HG02588 (cell line): ENCODE measurements around the gene ELFN2.
"Not testable (repeated sequence)": the region's sequence is repeated elsewhere in the genome, so short reads cannot be mapped to it uniquely, and the experiment has no call there.

Experiments
- ATAC-seq: cut with Tn5 transposase; IDR thresholded peaks from one replicate; pipeline ENCODE4 v1.9.1; 2021; ENCODE audit warnings: mild to moderate bottlenecking, moderate library complexity; ENCODE audit not compliant: unreplicated experiment

ELFN2 gene

DNA sequence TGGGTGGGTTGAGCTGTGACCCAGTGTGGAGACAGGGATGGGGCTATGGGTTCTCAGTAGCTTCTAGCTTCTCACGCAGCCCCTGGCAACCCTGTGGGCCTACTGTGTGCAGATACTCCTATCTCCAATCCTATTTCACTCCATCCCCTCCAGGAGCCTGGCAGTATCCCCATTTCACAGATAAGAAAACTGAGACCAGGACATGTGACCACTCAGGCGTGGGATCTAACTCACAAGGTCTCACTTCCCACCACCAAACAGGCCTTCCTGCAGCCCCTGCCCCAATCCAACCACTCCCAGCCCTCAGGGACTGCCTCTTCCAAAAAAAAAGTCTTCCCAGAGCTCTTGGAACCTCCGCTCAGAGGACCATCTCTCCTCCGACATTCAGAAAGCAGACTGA, 15.6 kb downstream of the ELFN2 start:
- no peak for ATAC-seq

- no peak for ATAC-seq
Measured at GRCh38 chr22:37410174-37411055, 16.9 kb downstream of the ELFN2 start.

DNA sequence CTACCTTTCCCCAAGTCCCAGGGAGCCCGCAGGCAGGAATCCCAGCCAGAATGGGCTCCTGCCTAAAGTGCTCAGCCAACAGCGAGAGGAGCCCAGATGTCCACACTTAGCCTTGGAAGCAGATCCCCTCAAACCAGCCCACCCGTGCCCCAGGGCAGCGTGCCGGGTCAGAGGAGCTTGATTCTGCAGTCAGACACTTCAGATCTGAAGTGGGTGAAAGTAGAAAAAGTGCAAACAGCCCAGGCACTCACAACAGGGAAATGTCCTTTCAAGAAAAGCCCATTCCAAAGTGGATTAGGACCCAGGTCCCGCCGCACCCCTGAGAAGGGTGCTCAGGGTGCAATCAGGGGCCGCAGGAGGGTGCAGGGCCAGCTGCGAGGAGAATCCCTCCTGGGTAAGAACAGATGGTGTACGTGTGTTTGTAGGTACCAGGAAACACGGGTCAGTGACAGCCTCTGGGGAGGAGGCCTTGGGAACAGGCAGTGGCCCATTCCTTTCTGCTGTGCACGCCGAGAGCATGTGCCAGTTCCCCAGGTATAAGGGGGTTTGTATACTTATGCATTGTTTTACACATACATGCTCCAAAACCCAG, 17.7 kb downstream of the ELFN2 start:
- ATAC-seq = no peak

DNA sequence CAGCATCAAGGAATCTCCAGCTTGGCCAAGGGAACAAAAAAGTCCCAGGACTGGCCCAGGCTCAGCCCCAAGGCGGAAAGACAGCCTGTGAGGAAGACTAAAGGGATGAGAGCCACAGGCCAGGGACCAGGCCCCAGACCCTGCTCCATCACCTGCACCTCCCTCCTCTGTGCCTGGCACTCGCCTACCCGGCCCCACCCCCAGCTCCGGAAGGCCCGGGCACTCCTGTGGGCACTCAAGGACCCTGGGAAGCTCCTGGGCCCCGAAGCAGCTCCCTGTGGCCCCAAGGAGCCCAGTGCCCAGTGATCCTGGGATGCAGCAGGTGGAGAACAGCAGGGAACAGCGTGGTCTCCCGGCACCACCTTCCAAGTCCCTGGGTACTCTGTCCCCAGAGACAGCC, 18.2 kb downstream of the ELFN2 start:
- ATAC-seq = no peak

- no peak for ATAC-seq
Measured at GRCh38 chr22:37407856-37408255, 19.4 kb downstream of the ELFN2 start.

- no peak for ATAC-seq
Measured at GRCh38 chr22:37406441-37407235, 20.6 kb downstream of the ELFN2 start.

DNA sequence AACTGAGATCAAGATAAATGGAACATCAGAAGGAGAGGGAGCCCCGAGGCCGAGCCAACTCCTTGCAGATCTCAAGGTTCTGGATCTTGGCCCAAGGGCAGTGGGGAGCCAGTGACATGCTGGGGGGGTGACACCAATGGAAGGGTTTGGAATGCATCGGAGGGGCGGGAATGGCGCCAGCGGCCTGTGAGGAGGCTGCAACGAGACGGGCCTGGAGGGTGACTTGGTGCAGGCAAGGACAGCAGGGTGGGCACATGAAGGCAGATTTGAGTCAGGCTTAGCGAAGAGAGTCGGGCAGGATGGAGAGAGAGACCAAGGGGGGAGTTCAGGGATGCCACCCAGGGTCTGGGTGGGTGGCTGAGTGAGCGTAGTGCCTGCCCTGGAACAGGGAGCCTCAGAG, 23.2 kb downstream of the ELFN2 start:
- ATAC-seq = no peak

DNA sequence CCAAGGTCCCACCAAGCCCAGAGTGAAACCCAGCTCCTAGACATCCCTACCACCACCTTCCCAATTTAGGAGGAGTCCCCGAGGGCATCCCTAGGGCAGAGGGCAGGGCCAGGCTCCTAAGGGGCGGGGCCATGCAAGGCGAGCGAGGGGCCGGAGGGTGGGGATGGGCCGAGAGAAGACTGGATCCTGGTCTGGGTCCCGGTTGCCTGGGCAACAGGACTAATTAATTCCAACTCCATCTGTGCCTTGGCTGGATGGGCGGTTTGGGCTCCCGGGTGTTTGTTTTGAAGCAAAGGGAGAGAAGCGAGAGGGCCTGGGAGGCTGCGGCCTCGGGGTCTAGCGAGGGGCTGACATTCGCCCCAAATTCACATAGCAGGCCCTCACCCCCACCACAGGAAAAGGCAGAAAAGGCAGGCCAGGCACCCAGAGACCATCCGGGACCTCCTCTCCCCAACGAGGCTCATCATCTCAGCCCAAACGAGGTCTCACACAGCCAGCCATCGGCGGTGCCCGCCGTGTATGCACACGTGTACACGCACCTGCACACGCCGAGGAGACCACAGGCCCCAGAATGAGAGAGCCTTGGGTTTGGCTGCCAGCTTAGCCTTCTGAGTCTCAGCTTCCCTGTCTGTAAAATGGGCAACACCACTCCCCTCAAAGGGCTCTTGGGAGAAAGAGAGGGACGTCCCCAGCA, 23.9 kb downstream of the ELFN2 start:
- no peak for ATAC-seq

- no peak for ATAC-seq
Measured at GRCh38 chr22:37402184-37402506, 25.1 kb downstream of the ELFN2 start.

DNA sequence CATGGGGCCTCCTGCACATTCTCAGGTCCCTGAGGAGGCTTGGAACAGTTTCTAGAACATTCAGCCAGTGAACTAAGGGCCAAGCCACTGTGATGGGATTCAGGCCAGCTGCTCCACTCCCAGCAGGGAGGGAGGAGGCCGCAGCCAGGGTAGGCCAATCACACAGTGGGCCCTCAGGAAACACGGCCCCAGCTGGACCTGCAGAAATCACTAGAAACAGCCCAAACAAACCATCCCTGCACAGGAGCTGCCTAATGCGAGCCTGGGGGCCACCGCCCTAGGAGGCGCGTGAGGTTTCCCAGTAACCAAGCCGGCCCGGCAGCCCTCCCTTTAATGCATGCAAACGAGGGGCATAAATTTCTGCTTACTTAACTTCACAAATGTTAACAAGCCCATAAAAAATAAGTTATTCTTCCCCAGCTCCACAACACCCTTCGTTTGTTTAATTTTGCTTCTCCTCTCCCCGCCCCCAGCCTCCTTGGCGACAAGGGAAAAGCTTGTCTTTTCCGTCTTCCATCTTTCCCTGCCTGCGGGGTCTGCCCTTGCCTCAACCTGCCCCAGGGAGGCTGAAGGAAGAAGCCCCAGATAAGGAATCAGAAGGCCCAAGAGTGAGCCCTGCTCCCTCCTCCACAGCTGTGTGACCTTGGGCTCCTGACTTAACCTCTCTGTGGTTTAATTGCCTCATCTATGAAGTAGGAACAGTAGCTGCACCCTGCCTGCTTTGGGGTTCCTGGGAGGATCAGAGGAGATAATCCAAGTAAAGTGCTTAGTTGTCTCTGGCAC, 25.7 kb downstream of the ELFN2 start:
- ATAC-seq = no peak

- ATAC-seq = no peak
Measured at GRCh38 chr22:37400719-37401118, 26.6 kb downstream of the ELFN2 start.

- ATAC-seq = not testable (repeated sequence)
Measured at GRCh38 chr22:37399457-37399856, 27.8 kb downstream of the ELFN2 start.

GRCh38 chr22:37397226-37397625, 30.1 kb downstream of the ELFN2 start:
- ATAC-seq = no peak

DNA sequence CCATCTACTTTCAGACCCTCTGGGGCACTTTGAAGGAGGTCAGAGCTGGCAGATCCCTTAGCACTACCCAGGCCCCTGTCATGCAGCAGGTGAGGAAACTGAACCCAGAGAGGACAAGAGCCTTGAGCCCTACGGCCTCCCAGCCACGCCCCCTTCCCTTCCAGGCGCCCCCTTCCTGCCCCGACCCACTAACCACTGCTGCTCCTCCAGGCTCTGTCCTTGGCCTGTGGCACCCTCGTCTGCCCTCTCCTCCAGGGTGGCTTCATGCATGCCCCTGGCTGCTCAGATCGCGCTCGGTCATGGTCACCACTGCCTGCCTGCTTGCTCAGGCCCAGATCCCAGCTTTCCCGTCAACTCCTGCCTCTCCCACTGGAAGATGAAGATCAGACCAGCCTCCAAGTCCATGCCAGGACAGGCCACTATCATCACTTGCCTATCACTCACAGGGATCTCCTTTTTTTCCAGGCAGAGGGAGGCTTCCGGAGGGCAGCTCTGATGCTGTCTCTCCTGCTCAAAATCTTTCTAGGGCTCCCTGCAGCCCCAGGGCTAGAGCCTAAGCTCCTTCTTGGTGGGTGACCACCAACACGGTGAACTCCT, 30.7 kb downstream of the ELFN2 start:
- no peak for ATAC-seq

DNA sequence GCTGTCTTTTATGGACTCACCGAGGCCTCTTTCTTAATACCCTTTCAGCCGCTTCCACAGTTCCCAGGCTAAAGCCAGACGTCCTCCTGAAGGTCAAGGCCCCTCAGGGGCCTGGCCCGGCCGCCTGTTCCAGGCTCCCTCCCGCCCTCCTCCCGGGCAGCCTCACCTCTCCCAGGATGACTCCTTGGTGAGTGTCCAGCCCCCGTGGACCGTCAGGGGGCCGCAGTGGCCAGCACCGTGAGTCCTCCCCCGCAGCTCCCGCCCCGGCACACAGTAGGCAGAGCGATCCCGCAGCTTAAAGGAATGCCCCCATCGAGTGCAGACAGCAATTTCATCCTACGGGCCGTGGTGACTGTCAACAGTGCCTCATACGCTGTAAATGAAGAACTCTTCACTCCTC, 32.9 kb downstream of the ELFN2 start:
- ATAC-seq = no peak

DNA sequence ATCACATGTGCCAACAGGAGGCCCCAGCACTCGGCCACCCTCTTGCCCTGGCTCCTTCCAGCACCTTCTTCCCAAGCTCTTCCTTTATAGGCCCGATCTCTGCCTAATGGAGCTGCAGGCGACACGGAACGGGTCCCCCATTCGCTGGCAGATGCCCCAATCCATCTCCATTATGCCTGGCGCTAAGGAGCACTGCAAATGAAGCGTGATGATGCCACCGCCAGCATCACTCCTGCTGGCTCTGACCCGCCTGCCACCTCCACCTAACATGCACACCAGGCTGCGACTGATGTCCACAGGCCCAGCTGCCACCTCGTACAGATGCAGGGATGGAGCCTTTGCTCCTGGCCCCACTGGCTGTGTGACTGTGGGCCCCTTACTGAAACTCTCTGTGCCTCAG, 33.5 kb downstream of the ELFN2 start:
- no peak for ATAC-seq

- ATAC-seq = no peak
Measured at GRCh38 chr22:37392721-37393328, 34.5 kb downstream of the ELFN2 start.

- no peak for ATAC-seq
Measured at GRCh38 chr22:37391702-37392101, 35.6 kb downstream of the ELFN2 start.

DNA sequence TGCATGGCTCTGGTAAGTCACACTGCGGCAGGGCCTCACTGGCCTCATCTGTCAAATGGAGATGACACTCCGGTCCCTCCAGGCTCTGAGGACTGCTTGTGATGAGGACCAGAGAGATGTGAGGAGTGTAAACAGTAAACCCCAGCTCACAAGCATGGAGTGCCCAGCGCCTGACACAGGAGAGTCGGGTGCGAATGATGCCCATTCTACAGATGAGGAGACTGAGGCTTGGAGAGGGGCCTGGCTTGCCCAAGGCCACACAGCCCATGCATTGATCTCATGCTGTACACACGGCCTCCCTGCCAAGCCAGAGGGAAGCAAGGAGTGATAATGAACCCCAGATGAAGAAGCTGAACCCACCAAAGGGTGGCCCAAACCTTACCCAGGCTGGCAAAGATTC, 37.2 kb downstream of the ELFN2 start:
- ATAC-seq = no peak

- no peak for ATAC-seq
Measured at GRCh38 chr22:37388538-37388937, 38.7 kb downstream of the ELFN2 start.
